Measurements from ENCODE around the gene STX5.
"Not testable (repeated sequence)": the region's sequence is repeated elsewhere in the genome, so short reads cannot be mapped to it uniquely, and the experiment has no call there.

The STX5 gene

DNA sequence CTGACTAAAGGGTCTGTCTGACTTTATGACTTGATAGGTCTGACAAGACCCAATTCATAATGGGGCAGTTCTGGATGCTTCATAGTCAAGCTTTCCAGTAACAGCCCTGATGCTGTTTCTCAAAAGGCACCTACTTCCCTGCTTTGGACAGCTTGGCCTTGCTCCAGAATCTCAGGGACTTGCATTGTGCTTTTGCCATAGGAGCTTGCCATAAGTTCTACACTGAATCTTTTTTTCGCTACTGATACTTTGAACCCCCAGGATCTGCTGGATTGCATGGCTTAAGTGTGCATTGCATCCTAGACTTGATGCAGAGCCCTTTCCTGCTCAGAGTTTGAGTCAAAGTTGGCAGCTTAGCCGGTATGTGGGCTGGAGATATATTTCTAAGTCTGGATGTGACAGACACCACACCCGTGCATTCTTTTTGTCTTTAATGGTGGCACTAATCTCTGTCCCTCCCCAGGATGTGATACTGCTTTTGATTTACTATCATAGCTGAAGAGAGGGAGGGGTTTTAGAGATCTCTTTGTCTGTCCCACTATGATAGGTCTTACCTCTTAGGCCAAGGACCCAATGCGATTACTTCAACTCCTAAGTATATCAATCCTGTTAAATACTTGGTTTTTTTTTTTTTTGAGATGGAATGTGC, 32.0 kb upstream of the STX5 start:
- Histone ChIP-seq H3K4me3 (ENCODE audit: low read depth in 1 of 5, low read length in 5 of 5) (no peak overlapping the region), H3K27ac (ENCODE audit: low read depth, low read length) (no peak overlapping the region), H3K27me3 (ENCODE audit: control insufficient read depth in 5 of 5, insufficient read depth in 4 of 5, low read length in 5 of 5) (no peaks in the 10 kb centered on the region), H3K9me3 (ENCODE audit: control insufficient read depth in 5 of 5, low read length in 5 of 5) (no peaks in the 10 kb centered on the region), H3K4me1 (ENCODE audit: control insufficient read depth in 5 of 5, insufficient read depth in 5 of 5, low read length in 5 of 5) (peaks cover 0 to 7% (median 0%) of the 10 kb centered on the region in 5 donors), H3K9ac (ENCODE audit: low read length in 5 of 5) (no peak overlapping the region), H3K36me3 (ENCODE audit: control insufficient read depth in 5 of 5, insufficient read depth in 5 of 5, low read length in 5 of 5) (no peaks in the 10 kb centered on the region)

DNA sequence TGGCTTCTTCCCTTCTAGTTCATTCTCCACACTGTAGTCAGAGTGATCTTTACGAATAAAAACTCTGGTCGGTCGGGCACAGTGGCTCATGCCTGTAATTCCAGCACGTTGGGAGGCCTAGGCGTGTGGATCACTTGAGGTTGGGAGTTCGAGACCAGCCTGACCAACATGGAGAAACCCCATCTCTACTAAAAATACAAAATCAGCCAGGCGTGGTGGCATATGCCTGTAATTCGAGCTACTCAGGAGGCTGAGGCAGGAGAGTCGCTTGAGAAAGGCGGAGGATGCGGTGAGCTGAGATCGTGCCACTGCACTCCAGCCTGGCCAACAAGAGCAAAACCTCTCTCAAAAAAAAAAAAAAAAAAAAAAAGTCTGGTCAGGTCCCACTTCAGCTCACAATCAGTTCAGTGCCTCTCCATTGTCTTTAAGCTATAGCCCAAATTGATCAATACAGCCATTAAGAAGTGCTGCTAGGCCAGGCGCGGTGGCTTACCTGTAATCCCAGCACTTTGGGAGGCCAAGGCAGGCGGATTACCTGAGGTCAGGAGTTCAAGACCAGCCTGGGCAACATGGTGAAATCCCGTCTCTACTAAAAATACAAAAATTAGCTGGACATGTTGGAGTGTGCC, 29.8 kb upstream of the STX5 start:
- not testable (repeated sequence) for H3K4me3 ChIP-seq (ENCODE audit: low read depth in 1 of 5, low read length in 5 of 5); H3K36me3 ChIP-seq (ENCODE audit: control insufficient read depth in 5 of 5, insufficient read depth in 5 of 5, low read length in 5 of 5); H3K9me3 ChIP-seq (ENCODE audit: control insufficient read depth in 5 of 5, low read length in 5 of 5); H3K27me3 ChIP-seq (ENCODE audit: control insufficient read depth in 5 of 5, insufficient read depth in 4 of 5, low read length in 5 of 5); H3K27ac ChIP-seq (ENCODE audit: low read depth, low read length); H3K4me1 ChIP-seq (ENCODE audit: control insufficient read depth in 5 of 5, insufficient read depth in 5 of 5, low read length in 5 of 5); H3K9ac ChIP-seq (ENCODE audit: low read length in 5 of 5)

DNA sequence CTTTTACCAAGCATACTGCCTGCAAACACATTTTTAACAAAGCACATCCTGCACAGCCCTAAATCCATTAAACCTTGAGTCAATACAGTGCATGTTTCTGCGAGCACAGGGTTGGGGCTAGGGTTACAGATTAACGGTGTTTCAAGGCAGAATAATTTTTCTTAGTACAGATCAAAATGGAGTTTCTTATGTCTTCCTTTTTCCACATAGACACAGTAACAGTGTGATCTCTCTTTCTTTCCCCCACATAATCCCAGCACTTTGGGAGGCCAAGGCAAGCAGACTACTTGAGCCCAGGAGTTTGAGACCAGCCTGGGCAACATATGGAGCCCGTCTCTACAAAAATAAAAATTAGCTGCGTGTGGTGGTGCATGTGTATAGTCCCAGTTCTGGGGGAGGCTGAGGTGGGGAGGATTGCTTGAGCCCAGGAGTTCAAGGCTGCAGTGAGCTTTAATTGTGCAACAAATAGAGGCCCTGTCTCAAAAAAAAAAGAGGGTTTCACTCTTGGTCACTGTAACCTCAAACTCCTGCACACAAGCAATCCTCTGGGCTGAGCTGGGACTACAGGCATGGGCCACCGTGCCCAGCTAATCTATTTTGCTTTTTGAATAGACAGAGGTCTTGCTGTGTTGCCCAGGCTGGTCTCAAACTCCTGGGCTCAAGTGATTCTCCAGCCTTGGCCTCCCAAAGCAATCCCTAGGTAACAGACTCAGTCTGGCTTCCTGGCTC, 29.1 kb upstream of the STX5 start:
- Histone ChIP-seq H3K27ac (ENCODE audit: low read depth, low read length) (no peak overlapping the region), H3K9ac (ENCODE audit: low read length in 5 of 5) (no peak overlapping the region), H3K4me3 (ENCODE audit: low read depth in 1 of 5, low read length in 5 of 5) (no peak overlapping the region), H3K27me3 (ENCODE audit: control insufficient read depth in 5 of 5, insufficient read depth in 4 of 5, low read length in 5 of 5) (no peaks in the 10 kb centered on the region), H3K36me3 (ENCODE audit: control insufficient read depth in 5 of 5, insufficient read depth in 5 of 5, low read length in 5 of 5) (no peaks in the 10 kb centered on the region), H3K9me3 (ENCODE audit: control insufficient read depth in 5 of 5, low read length in 5 of 5) (no peaks in the 10 kb centered on the region), H3K4me1 (ENCODE audit: control insufficient read depth in 5 of 5, insufficient read depth in 5 of 5, low read length in 5 of 5) (peaks cover 0 to 13% (median 7%) of the 10 kb centered on the region in 5 donors)

DNA sequence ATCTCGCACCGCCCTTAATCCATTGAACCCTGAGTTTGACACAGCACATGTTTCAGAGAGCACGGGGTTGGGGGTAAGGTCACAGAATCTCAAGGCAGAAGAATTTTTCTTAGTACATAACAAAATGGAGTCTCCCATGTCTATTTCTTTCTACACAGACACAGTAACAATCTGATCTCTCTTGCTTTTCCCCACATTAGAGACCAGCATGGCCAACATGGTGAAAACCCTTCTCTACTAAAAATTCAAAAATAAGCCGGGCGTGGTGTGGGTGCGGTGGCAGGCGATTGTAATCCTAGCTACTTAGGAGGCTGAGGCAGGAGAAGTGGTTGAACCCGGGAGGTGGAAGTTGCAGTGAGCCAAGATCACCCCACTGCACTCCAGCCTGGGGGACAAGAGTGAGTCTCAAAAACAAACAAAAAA, 27.4 kb upstream of the STX5 start:
- H3K27ac ChIP-seq (ENCODE audit: low read depth, low read length); H3K4me3 ChIP-seq (ENCODE audit: low read depth in 1 of 5, low read length in 5 of 5); H3K9me3 ChIP-seq (ENCODE audit: control insufficient read depth in 5 of 5, low read length in 5 of 5); H3K36me3 ChIP-seq (ENCODE audit: control insufficient read depth in 5 of 5, insufficient read depth in 5 of 5, low read length in 5 of 5); H3K27me3 ChIP-seq (ENCODE audit: control insufficient read depth in 5 of 5, insufficient read depth in 4 of 5, low read length in 5 of 5); H3K9ac ChIP-seq (ENCODE audit: low read length in 5 of 5): not testable (repeated sequence)
- H3K4me1 ChIP-seq (ENCODE audit: control insufficient read depth in 5 of 5, insufficient read depth in 5 of 5, low read length in 5 of 5), result peaks cover 2 to 29% (median 23%) of the 10 kb centered on the region in 5 donors

DNA sequence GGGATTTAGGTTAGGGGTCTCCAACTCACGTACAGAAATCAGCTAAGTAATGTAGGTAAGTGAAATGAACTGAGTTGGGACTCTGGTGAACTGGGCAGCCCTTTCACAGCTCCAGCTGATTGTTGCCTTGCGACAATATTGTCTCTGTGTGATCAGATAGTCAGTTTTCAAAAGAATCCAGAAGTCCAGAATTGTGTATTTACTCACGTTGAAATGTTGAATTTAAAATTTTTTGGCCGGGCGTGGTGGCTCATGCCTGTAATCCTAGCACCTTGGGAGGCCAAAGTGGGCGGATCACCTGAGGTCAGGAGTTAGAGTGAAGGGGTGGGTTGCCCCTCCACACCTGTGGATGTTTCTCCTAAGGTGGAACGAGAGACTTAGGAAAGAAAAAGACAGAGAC, 26.4 kb upstream of the STX5 start:
- H3K9ac ChIP-seq (ENCODE audit: low read length in 5 of 5), result no peak overlapping the region

DNA sequence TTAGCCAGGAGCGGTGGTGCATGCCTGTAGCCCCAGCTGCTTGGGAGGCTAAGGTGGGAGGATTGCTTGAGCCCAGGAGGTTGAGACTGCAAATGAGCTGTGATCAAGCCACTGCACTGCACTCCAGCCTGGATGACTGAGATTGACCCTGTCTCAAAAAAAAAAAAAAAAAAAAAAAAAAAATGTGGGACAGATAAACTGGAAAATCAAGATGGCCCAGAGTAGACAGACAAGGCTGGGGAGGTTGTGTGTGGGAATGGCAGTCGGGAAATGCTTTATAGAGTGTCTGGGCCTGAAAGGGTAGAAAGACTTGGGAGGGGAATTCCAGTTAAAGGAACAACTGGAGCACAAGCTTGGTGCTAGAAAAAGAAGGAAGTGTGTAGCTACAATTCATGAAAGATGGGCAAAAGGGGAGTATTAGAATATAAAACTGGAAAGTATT, 25.7 kb upstream of the STX5 start:
- Histone ChIP-seq H3K9ac (ENCODE audit: low read length in 5 of 5) (no peak overlapping the region), H3K36me3 (ENCODE audit: control insufficient read depth in 5 of 5, insufficient read depth in 5 of 5, low read length in 5 of 5) (peaks cover 12 to 20% (median 16%) of the 10 kb centered on the region in 5 donors), H3K9me3 (ENCODE audit: control insufficient read depth in 5 of 5, low read length in 5 of 5) (no peaks in the 10 kb centered on the region), H3K4me3 (ENCODE audit: low read depth in 1 of 5, low read length in 5 of 5) (no peak overlapping the region), H3K27ac (ENCODE audit: low read depth, low read length) (no peak overlapping the region), H3K4me1 (ENCODE audit: control insufficient read depth in 5 of 5, insufficient read depth in 5 of 5, low read length in 5 of 5) (peaks cover 2 to 41% (median 35%) of the 10 kb centered on the region in 5 donors), H3K27me3 (ENCODE audit: control insufficient read depth in 5 of 5, insufficient read depth in 4 of 5, low read length in 5 of 5) (no peaks in the 10 kb centered on the region)

More for the DNA sequence above, 26.4 kb upstream of the STX5 start:
- Histone ChIP-seq H3K36me3 (ENCODE audit: control insufficient read depth in 5 of 5, insufficient read depth in 5 of 5, low read length in 5 of 5) (peaks cover 5 to 14% (median 10%) of the 10 kb centered on the region in 5 donors), H3K27me3 (ENCODE audit: control insufficient read depth in 5 of 5, insufficient read depth in 4 of 5, low read length in 5 of 5) (no peaks in the 10 kb centered on the region), H3K4me3 (ENCODE audit: low read depth in 1 of 5, low read length in 5 of 5) (no peak overlapping the region), H3K9me3 (ENCODE audit: control insufficient read depth in 5 of 5, low read length in 5 of 5) (no peaks in the 10 kb centered on the region), H3K27ac (ENCODE audit: low read depth, low read length) (no peak overlapping the region), H3K4me1 (ENCODE audit: control insufficient read depth in 5 of 5, insufficient read depth in 5 of 5, low read length in 5 of 5) (peaks cover 2 to 40% (median 34%) of the 10 kb centered on the region in 5 donors)

DNA sequence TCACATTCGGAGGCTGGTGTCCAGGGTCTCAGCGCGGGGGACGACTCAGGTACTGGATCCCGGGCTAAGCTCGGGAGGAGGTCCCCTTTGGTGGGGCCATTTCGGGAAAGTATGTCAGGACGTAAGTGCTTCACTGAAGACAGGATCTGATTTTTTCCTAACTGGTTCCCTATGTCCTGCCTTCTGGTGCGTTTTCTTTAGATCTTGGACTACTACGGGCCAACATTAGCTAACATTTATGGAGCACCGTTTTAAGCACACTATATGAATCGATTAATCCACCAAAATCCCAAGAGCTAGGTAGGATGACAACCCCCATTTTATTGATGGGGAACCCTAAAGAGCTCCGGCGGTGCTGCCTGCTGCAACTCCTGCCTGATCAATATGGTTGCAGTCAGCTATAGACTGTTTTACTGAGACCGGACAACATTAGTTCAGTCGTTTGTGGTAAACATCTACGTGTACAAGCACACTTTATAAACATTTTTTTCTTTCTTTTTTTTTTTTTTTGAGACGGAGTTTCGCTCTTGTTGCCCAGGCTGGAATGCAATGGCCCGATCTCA, 24.6 kb upstream of the STX5 start:
- peaks cover 22 to 31% (median 27%) of the 10 kb centered on the region in 5 donors for H3K36me3 ChIP-seq (ENCODE audit: control insufficient read depth in 5 of 5, insufficient read depth in 5 of 5, low read length in 5 of 5)
- peak overlapping the region in 4 of 5 donors; percentile 74 to 91 (median 83) for H3K9ac ChIP-seq (ENCODE audit: low read length in 5 of 5)
- no peaks in the 10 kb centered on the region for H3K27me3 ChIP-seq (ENCODE audit: control insufficient read depth in 5 of 5, insufficient read depth in 4 of 5, low read length in 5 of 5)
- peak overlapping the region; percentile 79 to 93 (median 87) for H3K4me3 ChIP-seq (ENCODE audit: low read depth in 1 of 5, low read length in 5 of 5)
- peak overlapping the region; percentile 85 for H3K27ac ChIP-seq (ENCODE audit: low read depth, low read length)
- peaks cover 2 to 41% (median 35%) of the 10 kb centered on the region in 5 donors for H3K4me1 ChIP-seq (ENCODE audit: control insufficient read depth in 5 of 5, insufficient read depth in 5 of 5, low read length in 5 of 5)
- H3K9me3 ChIP-seq (ENCODE audit: control insufficient read depth in 5 of 5, low read length in 5 of 5), result no peaks in the 10 kb centered on the region

DNA sequence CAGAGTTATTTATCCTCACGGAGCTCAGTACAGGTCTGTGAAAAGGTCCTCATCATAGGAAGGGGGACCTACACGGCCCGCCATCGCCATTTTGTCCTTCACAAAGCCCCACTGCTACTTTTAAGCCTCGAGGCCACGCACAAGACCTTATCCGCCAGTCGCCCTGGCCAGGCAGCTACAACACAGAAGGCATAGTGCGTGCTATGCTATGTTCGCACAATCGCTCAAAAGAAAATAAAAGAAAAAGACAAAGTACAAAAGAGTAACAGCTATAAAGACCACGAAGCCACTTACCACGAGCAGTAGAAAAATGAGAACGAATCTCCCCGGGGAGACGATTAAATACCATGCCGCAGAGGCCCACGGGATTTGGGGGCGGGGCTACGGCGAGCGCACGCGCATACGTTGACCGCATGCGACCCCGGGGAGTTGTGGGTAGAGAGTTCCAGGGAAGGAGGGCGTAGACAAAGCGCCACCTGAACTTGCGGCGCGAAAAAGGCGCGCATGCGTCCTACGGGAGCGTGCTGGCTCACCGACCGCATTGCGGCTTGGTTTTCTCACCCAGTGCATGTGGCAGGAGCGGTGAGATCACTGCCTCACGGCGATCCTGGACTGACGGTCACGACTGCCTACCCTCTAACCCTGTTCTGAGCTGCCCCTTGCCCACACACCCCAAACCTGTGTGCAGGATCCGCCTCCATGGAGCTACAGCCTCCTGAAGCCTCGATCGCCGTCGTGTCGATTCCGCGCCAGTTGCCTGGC, 23.9 kb upstream of the STX5 start:
- H3K27me3 ChIP-seq (ENCODE audit: control insufficient read depth in 5 of 5, insufficient read depth in 4 of 5, low read length in 5 of 5), result no peaks in the 10 kb centered on the region
- H3K36me3 ChIP-seq (ENCODE audit: control insufficient read depth in 5 of 5, insufficient read depth in 5 of 5, low read length in 5 of 5), result peaks cover 22 to 34% (median 29%) of the 10 kb centered on the region in 5 donors
- H3K9ac ChIP-seq (ENCODE audit: low read length in 5 of 5), result peak overlapping the region; percentile 50 to 91 (median 90)
- peaks cover 2 to 37% (median 35%) of the 10 kb centered on the region in 5 donors for H3K4me1 ChIP-seq (ENCODE audit: control insufficient read depth in 5 of 5, insufficient read depth in 5 of 5, low read length in 5 of 5)
- peak overlapping the region; percentile 85 for H3K27ac ChIP-seq (ENCODE audit: low read depth, low read length)
- H3K9me3 ChIP-seq (ENCODE audit: control insufficient read depth in 5 of 5, low read length in 5 of 5), result no peaks in the 10 kb centered on the region
- H3K4me3 ChIP-seq (ENCODE audit: low read depth in 1 of 5, low read length in 5 of 5), result peak overlapping the region; percentile 82 to 94 (median 93)

DNA sequence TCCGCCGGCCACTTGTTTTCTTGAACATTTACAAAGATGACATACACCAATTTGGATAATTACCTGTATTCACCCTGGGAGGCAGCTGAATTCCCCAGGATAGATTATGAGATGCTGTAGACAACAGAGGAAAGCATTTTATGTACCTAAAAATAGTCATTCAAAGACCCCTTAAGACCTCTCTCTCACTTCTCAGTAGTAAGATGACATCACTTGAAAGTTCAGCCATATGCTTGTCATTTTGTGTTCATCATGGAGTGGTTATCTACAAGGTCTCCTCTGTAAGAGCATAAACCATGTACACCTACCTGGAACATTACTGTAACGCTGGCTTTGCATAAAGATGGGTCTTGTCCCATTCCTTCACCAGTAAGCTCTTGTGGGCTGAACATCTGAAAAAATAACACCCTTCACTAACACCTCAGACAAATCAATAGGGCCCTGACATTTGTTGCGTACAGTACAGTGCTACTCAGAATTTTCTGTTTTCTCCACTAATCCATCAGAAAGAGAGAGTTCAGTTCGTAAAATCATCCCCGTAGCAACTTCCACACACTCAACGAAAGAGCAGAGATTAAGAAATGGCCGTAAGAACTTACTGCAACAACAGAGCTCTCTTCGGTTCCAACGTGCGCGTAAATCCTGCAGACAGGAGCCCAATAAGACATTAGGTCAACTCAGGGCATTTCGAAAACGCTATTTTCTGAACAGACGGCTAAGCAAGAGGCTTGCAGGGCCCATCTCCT, 23.1 kb upstream of the STX5 start:
- Histone ChIP-seq H3K4me3 (ENCODE audit: low read depth in 1 of 5, low read length in 5 of 5) (peak overlapping the region; percentile 82 to 94 (median 93)), H3K9ac (ENCODE audit: low read length in 5 of 5) (peak overlapping the region; percentile 50 to 91 (median 80)), H3K4me1 (ENCODE audit: control insufficient read depth in 5 of 5, insufficient read depth in 5 of 5, low read length in 5 of 5) (peaks cover 2 to 36% (median 34%) of the 10 kb centered on the region in 5 donors), H3K27me3 (ENCODE audit: control insufficient read depth in 5 of 5, insufficient read depth in 4 of 5, low read length in 5 of 5) (no peaks in the 10 kb centered on the region), H3K9me3 (ENCODE audit: control insufficient read depth in 5 of 5, low read length in 5 of 5) (no peaks in the 10 kb centered on the region), H3K27ac (ENCODE audit: low read depth, low read length) (peak overlapping the region; percentile 85), H3K36me3 (ENCODE audit: control insufficient read depth in 5 of 5, insufficient read depth in 5 of 5, low read length in 5 of 5) (peaks cover 22 to 34% (median 29%) of the 10 kb centered on the region in 5 donors)

All from subcutaneous abdominal adipose tissue (tissue), 5 donors.